GM23338 (cell line): ENCODE data around the gene ZNF630. TPM values are rescaled to one million over a fixed set of nuclear protein-coding genes. Genes with fewer than 3 reads are reported as not detected.
"Not testable (repeated sequence)": the region's sequence is repeated elsewhere in the genome, so short reads cannot be mapped to it uniquely, and the experiment has no call there.

Source experiments
- ATAC-seq: fragments of 200-7000 bp; cut with Tn5 transposase; 3 replicates; pipeline ENCODE4 v1.9.1; 2020
- DNase-seq: peaks from one replicate; pipeline ENCODE4 v3.0.0-alpha.2; 2015; ENCODE audit warnings: low spot score
- H2AFZ ChIP-seq: fragments of 200-600 bp; sonication (generic); 2 replicates; pipeline ENCODE4 v1.8.0; 2016; ENCODE audit warnings: antibody characterized with exemption, mild to moderate bottlenecking, moderate library complexity
- H3F3A ChIP-seq: fragments of 200-600 bp; sonication (generic); replicated peaks from 2 replicates; pipeline ENCODE4 v1.8.0; 2017; ENCODE audit warnings: antibody characterized with exemption, mixed run types, low read depth
- H3K27ac ChIP-seq: fragments of 200-600 bp; sonication (generic); 2 replicates; pipeline ENCODE4 v1.6.1; 2016; ENCODE audit warnings: low read depth
- H3K27me3 ChIP-seq: fragments of 200-600 bp; sonication (generic); 2 replicates; pipeline ENCODE4 v1.8.0; 2016; ENCODE audit warnings: mild to moderate bottlenecking, mixed run types, moderate library complexity; ENCODE audit not compliant: insufficient read depth
- H3K36me3 ChIP-seq: fragments of 200-600 bp; sonication (generic); 2 replicates; pipeline ENCODE4 v1.8.0; 2016; ENCODE audit warnings: mild to moderate bottlenecking; ENCODE audit not compliant: insufficient read depth
- H3K4me1 ChIP-seq: fragments of 200-600 bp; sonication (generic); 2 replicates; pipeline ENCODE4 v1.8.0; 2016; ENCODE audit warnings: mild to moderate bottlenecking, moderate library complexity; ENCODE audit not compliant: insufficient read depth
- H3K4me2 ChIP-seq: fragments of 200-600 bp; sonication (generic); 2 replicates; pipeline ENCODE4 v1.7.1; 2017; ENCODE audit warnings: mixed run types
- H3K4me3 ChIP-seq: fragments of 200-600 bp; sonication (generic); 2 replicates; pipeline ENCODE4 v1.6.1; 2016; ENCODE audit warnings: mixed run types
- H3K79me2 ChIP-seq: fragments of 200-600 bp; sonication (generic); replicated peaks from 2 replicates; pipeline ENCODE4 v1.8.0; 2017; ENCODE audit warnings: mild to moderate bottlenecking; ENCODE audit not compliant: insufficient read depth
- H3K9me2 ChIP-seq: fragments of 200-600 bp; sonication (generic); 2 replicates; pipeline ENCODE4 v1.8.0; 2017; ENCODE audit not compliant: insufficient read depth
- H4K20me1 ChIP-seq: fragments of 200-600 bp; sonication (generic); replicated peaks from 2 replicates; pipeline ENCODE4 v1.8.0; 2017; ENCODE audit warnings: mild to moderate bottlenecking; ENCODE audit not compliant: insufficient read depth
- H3K27ac Mint-ChIP-seq: 2 replicates; pipeline ENCODE4 v1.8.0; 2020; ENCODE audit warnings: inconsistent platforms, mild to moderate bottlenecking, moderate library complexity, mixed read lengths
- H3K27me3 Mint-ChIP-seq: 3 replicates; pipeline ENCODE4 v1.8.0; 2022; ENCODE audit warnings: low read depth, mild to moderate bottlenecking, moderate library complexity, mixed read lengths, inconsistent platforms; ENCODE audit not compliant: insufficient read depth, poor library complexity
- H3K36me3 Mint-ChIP-seq: 3 replicates; pipeline ENCODE4 v1.8.0; 2021; ENCODE audit warnings: low read depth, mild to moderate bottlenecking, inconsistent platforms, moderate library complexity, mixed read lengths
- H3K4me1 Mint-ChIP-seq: 3 replicates; pipeline ENCODE4 v1.8.0; 2020; ENCODE audit warnings: mild to moderate bottlenecking, inconsistent platforms, mixed read lengths
- H3K4me3 Mint-ChIP-seq: 3 replicates; pipeline ENCODE4 v1.8.0; 2021; ENCODE audit warnings: moderate library complexity, mild to moderate bottlenecking, inconsistent platforms, mixed read lengths
- H3K9me3 Mint-ChIP-seq: 3 replicates; pipeline ENCODE4 v1.8.0; 2020; ENCODE audit warnings: moderate library complexity, mild to moderate bottlenecking, inconsistent platforms, mixed read lengths
- polyA plus RNA-seq: library from polyadenylated mRNA; unstranded; fragments of >200 nt; fragmentation: Nextera tagmentation; extraction: Ambion mirVana; gene quantifications from 2 replicates; pipeline ENCODE4 v1.2.1, GENCODE V29; 2016
- total RNA-seq: library from RNA; depleted of rRNA; stranded (reverse); fragments of >200 nt; shearing (Covaris generic); gene quantifications from 2 replicates; pipeline ENCODE4 v1.2.3, GENCODE V29; 2014; rRNA removed

The ZNF630 gene
- total and polyA plus RNA-seq, 2 experiments from 2014 or later, result 0.95 to 2.2 TPM

- H4K20me1 ChIP-seq, ATAC-seq, H3K27me3 ChIP-seq, H3K36me3 Mint-ChIP-seq, H3K27me3 Mint-ChIP-seq, H3K27ac Mint-ChIP-seq, H3K4me3 Mint-ChIP-seq, H3K36me3 ChIP-seq, H3K4me1 ChIP-seq, DNase-seq, H3K79me2 ChIP-seq, H3K9me2 ChIP-seq, H2AFZ ChIP-seq, H3K4me3 ChIP-seq, H3K4me1 Mint-ChIP-seq, H3K9me3 Mint-ChIP-seq, H3F3A ChIP-seq, H3K27ac ChIP-seq, H3K4me2 ChIP-seq: not testable (repeated sequence)
Measured at GRCh38 chrX:48016583-48017310, 54.7 kb downstream of the ZNF630 start.

- H3F3A ChIP-seq, H3K4me1 Mint-ChIP-seq, H3K36me3 Mint-ChIP-seq, H3K27ac Mint-ChIP-seq, H3K79me2 ChIP-seq, H3K9me3 Mint-ChIP-seq, H3K4me3 ChIP-seq, H2AFZ ChIP-seq, H3K4me2 ChIP-seq, H4K20me1 ChIP-seq, DNase-seq, H3K36me3 ChIP-seq, H3K27me3 ChIP-seq, H3K4me1 ChIP-seq, H3K4me3 Mint-ChIP-seq, H3K27me3 Mint-ChIP-seq, ATAC-seq, H3K9me2 ChIP-seq, H3K27ac ChIP-seq: not testable (repeated sequence)
Measured at GRCh38 chrX:48009445-48009960, 61.9 kb downstream of the ZNF630 start.

Other genes starting within 250 kb of the ZNF630 start
- 8.9 and 9.9 TPM in 2 replicates for gene ZNF81, start 234.7 kb downstream of the ZNF630 start, total RNA-seq
- 3.4 and 6.1 TPM in 2 replicates for gene ZNF81, start 234.7 kb downstream of the ZNF630 start, polyA plus RNA-seq
- 7.1 TPM in 2 replicates for gene ZNF182, start 67.7 kb downstream of the ZNF630 start, total RNA-seq
- 4.1 and 6.2 TPM in 2 replicates for gene ZNF182, start 67.7 kb downstream of the ZNF630 start, polyA plus RNA-seq
- gene SPACA5, start 64.7 kb downstream of the ZNF630 start, total RNA-seq, result not detected in 2 replicates
- gene SPACA5, start 64.7 kb downstream of the ZNF630 start, polyA plus RNA-seq, result not detected in 2 replicates
- gene SPACA5B, start 59.0 kb upstream of the ZNF630 start, total RNA-seq, result not detected in 2 replicates
- not detected in 2 replicates for gene SPACA5B, start 59.0 kb upstream of the ZNF630 start, polyA plus RNA-seq
- not detected in 2 replicates for gene SSX5, start 125.2 kb upstream of the ZNF630 start, total RNA-seq
- gene SSX5, start 125.2 kb upstream of the ZNF630 start, polyA plus RNA-seq, result not detected in 2 replicates
- gene SSX1, start 183.8 kb upstream of the ZNF630 start, total RNA-seq, result not detected in 2 replicates
- gene SSX1, start 183.8 kb upstream of the ZNF630 start, polyA plus RNA-seq, result not detected in 2 replicates